ENCODE results near the gene PCK1. TPM values are rescaled to one million over a fixed set of nuclear protein-coding genes. Genes with fewer than 3 reads are reported as not detected.

Gene PCK1
- total RNA-seq, 1 donor, result not detected

DNA sequence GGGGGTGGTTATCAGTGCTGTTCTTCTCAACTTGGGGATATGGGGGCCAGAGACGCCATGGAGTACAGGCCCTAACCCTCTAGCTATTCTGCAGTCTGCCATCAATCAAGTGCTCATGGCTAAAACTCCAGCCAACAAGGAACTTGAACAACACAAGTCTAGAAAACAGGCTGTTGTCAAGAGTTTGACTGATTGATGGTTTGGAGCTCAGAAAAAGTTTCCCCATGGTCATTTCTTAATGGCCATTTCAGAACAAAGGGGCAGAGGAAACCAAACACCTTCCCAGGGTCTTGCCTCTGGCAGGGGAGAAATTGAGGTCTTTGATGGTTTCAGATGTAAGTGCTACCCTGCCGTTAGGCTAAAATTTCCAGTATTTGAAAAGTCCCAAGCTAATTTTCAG, 15.1 kb downstream of the PCK1 start:
- Histone ChIP-seq H3K27me3 (ENCODE audit: insufficient read depth, low read length) (peaks cover 21% of the 10 kb centered on the region), H3K4me1 (ENCODE audit: insufficient read depth, low read length) (peaks cover under 1% of the 10 kb centered on the region), H3K4me3 (ENCODE audit: low read length) (no peak overlapping the region), H3K9me3 (ENCODE audit: low read depth, low read length) (no peaks in the 10 kb centered on the region)

DNA sequence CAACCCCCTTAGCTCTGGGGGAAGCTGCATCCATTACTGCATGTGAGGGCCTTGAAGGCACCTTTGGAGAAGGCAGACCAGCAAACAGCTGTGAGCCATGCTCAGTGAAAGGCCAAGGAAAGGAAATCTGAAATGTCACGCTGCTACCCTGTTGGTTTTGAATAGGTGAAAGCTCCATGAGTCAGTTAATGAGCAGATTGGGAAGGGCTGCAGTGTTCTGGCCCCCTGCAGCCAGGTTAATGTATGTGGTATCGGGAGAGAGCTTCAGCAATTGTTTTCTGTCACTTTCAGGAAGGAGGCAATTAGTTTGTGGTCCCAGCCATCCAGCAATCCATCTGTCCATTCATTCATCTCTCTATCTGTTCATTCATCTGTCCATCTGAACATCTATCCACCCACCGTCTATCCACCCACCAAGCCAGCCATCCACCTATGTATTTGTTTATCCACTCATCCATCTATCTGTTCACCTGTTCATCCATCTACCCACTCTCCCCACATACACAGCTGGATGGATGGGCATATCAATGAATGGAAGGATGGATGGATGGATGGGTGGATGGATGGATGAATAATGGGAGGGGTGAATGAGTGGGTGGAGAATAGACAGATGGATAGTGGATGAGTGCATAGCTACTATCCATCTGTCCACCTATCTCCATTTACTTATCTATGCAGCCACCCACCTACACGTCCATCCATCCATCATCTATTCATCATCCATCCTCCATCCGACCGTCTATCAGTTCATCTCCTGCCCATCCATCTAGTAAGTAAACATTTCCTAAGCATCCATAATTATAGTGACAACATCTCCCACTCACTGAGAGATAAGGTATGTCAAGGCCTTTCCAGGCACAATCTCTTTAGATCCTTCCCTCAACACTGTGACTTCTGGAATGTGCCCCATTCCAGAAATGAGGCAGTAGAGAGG, 16.0 kb downstream of the PCK1 start:
- Histone ChIP-seq H3K9me3 (ENCODE audit: low read depth, low read length) (no peaks in the 10 kb centered on the region), H3K4me1 (ENCODE audit: insufficient read depth, low read length) (peaks cover 10% of the 10 kb centered on the region), H3K4me3 (ENCODE audit: low read length) (no peak overlapping the region), H3K27me3 (ENCODE audit: insufficient read depth, low read length) (peaks cover 21% of the 10 kb centered on the region)

DNA sequence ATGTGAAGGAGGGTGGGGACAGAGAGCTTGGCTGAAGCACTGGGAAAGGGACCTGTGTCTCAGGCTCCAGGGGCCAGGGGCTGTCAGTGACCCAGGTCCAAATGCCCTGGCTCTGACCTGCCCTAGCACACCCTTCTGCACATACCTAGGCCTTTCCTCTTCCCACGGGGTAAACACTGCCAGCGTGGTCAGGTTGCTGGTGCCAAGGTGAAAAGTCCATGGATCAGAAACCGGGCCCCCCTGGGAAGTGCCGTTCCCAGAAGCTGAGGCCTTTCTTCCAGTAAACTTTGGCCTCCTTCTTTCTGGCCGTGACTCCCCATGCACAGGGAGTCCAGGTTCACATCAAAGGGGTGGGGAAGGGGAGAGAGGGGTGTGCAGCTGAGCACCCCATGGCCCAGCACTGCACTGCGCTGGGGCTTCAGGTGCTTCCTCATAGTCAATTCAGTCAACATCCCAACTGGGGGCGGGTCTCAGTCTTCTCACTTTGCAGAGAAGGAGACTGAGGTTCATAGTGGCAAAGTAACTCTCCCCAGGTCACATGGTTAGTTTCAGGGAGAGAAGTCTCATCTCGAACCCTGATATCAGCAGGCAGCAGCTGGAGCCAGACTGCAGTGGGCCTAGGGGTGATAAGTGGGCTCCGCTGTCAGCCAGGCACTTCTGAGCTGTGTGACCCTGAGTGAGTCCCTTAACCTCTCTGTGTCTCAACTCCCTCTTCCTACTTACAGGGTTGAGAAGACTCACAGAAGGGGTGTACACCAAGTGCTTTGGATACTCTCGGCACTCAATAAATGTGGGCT, 17.0 kb downstream of the PCK1 start:
- Histone ChIP-seq H3K27me3 (ENCODE audit: insufficient read depth, low read length) (peaks cover 21% of the 10 kb centered on the region), H3K4me1 (ENCODE audit: insufficient read depth, low read length) (peaks cover 16% of the 10 kb centered on the region), H3K9me3 (ENCODE audit: low read depth, low read length) (no peaks in the 10 kb centered on the region), H3K4me3 (ENCODE audit: low read length) (no peak overlapping the region)

DNA sequence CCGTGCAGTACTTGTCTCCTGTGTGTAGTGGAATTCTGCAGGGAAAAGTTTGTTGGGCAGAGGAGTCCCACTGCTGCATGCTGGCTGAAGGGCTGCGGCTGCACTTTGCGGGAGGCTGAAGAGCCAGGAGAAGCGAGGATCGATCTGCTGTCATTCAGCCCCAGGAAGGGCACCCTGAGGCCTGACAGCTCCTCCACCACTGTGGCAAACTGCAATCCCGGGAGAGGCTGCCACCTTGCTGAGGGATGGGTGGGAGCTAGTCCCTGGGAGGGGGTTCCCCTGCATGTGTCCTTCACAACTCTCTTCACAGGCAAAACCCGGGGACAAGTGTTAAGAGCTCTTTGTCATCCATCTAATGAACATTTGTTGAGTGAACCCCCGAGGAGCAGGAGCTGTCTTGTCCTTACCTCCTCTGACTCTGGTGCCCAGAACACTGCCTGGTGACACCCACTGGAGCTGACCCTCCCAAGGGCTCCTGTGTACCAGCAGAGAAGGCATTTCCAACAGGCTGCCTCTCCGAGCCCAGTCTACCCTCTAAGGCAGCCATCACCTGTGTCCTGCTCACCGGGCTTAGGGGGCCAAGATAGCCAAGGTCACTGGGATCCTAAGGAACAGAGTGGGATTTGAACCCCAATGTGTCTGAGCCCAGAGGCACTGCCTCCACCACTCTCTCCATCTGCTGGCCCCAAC, 17.7 kb downstream of the PCK1 start:
- no peak overlapping the region for H3K4me3 ChIP-seq (ENCODE audit: low read length)
- H3K4me1 ChIP-seq (ENCODE audit: insufficient read depth, low read length), result peaks cover 16% of the 10 kb centered on the region
- peaks cover 21% of the 10 kb centered on the region for H3K27me3 ChIP-seq (ENCODE audit: insufficient read depth, low read length)
- H3K9me3 ChIP-seq (ENCODE audit: low read depth, low read length), result no peaks in the 10 kb centered on the region

DNA sequence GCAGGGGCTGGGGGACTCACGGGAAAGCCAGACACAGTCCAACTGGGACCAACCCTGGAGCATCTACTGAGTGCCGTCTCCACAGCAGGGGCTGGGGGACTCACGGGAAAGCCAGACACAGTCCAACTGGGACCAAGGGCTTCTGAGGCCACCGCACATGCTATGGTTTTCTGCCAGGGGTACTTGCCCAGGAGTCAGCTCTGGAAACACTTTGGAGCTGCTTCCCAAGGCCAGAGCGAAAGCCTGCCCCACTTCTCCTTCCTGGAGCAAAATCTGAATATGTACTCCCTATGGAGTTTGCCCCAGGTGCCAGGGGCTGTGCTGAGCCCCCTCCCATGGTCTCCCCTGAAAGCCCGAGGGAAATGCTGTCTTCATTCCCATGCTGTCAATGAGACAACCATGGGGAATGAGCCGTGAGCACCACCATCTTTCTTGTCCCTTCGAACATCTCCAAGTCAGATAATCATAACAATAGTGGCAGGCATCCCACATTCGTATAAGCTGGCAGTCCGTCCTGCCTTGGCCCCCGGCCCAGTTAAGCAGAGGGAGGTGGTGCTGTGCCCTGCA, 18.5 kb downstream of the PCK1 start:
- H3K4me1 ChIP-seq (ENCODE audit: insufficient read depth, low read length), result peaks cover 16% of the 10 kb centered on the region
- peaks cover 16% of the 10 kb centered on the region for H3K27me3 ChIP-seq (ENCODE audit: insufficient read depth, low read length)
- no peak overlapping the region for H3K4me3 ChIP-seq (ENCODE audit: low read length)
- no peaks in the 10 kb centered on the region for H3K9me3 ChIP-seq (ENCODE audit: low read depth, low read length)

DNA sequence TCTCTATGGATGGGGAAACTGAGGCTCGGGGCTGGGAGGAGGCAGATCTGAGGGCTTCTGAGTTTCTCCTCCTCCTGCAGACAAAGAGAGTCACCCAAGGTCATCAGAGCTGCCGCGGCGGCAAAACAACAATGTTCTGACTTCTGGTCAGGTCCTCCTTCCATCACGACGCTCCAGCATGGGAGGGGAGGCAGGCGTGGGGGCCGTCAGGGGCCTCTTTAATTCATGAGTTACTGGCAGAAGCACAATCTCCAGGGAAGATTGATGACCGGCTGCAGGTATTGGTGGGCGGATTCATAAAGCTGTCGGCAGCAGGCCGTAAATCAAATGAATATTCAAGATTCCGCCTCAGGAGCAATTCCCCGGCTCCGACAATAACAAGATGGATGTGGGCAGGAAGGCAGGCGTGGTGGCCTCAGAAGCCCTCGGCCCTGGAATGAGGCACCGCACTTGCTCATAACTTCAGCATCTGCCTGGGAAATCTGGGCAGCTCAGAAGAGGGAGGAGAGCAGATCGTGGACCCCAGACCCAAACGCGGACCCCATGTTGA, 19.1 kb downstream of the PCK1 start:
- H3K4me1 ChIP-seq (ENCODE audit: insufficient read depth, low read length), result peaks cover 16% of the 10 kb centered on the region
- H3K9me3 ChIP-seq (ENCODE audit: low read depth, low read length), result no peaks in the 10 kb centered on the region
- H3K27me3 ChIP-seq (ENCODE audit: insufficient read depth, low read length), result peaks cover 16% of the 10 kb centered on the region
- H3K4me3 ChIP-seq (ENCODE audit: low read length), result no peak overlapping the region

DNA sequence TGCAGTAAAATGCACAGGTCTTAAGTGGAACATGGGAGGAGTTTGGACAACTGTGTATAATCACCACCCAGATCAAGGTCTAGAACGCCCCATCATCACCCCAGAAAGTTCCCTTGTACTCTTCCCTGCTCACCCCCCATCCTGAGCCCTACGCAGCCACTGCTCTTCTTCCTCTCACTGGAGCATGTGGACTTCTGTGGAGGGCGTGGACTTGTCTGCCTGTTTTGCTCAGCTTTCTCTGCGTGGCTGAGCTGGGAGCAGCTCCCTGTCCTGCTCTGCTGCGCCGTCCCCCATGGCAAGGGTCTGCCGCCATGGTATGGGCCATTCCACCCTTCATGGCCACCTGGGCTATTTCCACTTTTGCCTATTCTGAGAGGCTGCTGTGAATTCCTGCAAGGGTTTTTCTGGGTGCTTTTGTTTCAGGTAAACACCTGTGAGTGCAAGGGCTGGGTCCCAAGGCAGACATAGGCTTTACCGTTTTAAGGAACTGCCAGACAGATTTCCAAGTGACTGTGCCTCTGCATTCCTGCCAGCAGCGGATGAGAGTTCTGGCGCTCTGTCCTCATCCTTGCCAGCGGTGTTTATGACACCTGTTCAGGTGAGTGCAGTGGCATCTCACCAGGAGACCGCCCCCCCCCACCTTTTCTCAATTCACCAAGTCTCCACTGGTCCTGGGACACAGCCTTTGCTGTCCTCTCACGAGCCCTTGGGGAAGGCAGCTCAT, 19.7 kb downstream of the PCK1 start:
- no peaks in the 10 kb centered on the region for H3K9me3 ChIP-seq (ENCODE audit: low read depth, low read length)

DNA sequence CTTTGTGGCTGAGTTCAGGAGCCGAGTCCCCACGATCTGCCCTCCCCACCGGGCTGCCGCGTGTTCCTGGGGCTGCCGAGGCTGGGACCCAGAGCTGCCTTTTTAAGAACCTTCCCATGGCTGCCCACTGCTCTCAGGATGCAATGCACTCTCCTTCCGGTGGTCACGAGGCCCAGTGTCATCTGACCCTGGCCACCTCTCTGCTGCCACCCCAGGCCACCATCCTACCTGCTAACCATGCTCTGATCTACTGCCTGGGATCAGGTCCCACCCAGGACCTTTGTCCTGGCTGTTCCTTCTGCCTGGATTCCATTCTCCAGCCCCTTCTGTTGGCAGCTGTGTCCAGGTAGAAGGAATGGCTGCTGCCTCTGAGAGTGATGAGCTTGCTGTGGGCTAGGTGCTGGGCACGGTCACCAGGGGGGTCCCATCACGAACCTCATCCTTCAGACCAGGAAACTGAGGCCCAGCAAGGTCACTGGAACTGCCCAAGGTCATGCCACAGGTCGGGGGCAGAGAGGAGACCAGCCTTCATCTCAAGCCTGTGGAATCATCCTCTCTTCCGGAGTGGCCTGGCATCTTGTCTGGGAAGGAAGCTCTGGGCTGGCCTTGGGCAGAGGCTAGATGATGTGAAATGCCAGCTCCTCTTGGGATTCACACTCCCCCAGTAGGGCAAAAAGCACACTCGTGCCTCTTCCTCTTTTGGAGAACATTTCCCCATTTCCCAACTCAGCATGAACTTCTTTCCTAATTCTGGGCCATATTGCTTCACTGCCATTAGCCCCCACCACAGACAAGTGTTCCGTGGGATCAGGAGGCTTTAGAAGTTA, 20.5 kb downstream of the PCK1 start:
- peaks cover 16% of the 10 kb centered on the region for H3K4me1 ChIP-seq (ENCODE audit: insufficient read depth, low read length)
- H3K4me3 ChIP-seq (ENCODE audit: low read length), result no peak overlapping the region
- H3K27me3 ChIP-seq (ENCODE audit: insufficient read depth, low read length), result peaks cover 16% of the 10 kb centered on the region
- H3K9me3 ChIP-seq (ENCODE audit: low read depth, low read length), result no peaks in the 10 kb centered on the region

More for the DNA sequence above, 19.7 kb downstream of the PCK1 start:
- H3K27me3 ChIP-seq (ENCODE audit: insufficient read depth, low read length), result peaks cover 16% of the 10 kb centered on the region
- no peak overlapping the region for H3K4me3 ChIP-seq (ENCODE audit: low read length)
- H3K4me1 ChIP-seq (ENCODE audit: insufficient read depth, low read length), result peaks cover 16% of the 10 kb centered on the region

DNA sequence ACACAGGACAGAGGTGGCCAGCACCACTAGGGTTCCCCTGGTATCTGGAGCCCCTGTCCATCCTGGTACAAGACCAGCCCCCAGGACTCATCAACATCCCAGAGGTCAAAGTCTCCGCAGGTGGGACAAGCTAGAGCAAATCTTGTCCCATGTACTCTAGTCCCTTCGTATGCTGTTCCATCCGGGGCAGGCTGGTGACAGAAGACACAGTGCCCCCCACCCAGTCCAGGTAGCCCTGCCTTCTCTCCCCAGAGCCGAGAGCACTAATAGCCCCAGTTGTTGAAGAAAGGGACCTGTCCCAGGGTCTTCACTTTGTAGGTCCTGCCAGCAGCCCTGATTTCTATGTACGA, 21.1 kb downstream of the PCK1 start:
- Histone ChIP-seq H3K27me3 (ENCODE audit: insufficient read depth, low read length) (peaks cover 16% of the 10 kb centered on the region), H3K9me3 (ENCODE audit: low read depth, low read length) (no peaks in the 10 kb centered on the region), H3K4me1 (ENCODE audit: insufficient read depth, low read length) (peaks cover 16% of the 10 kb centered on the region), H3K4me3 (ENCODE audit: low read length) (no peak overlapping the region)

DNA sequence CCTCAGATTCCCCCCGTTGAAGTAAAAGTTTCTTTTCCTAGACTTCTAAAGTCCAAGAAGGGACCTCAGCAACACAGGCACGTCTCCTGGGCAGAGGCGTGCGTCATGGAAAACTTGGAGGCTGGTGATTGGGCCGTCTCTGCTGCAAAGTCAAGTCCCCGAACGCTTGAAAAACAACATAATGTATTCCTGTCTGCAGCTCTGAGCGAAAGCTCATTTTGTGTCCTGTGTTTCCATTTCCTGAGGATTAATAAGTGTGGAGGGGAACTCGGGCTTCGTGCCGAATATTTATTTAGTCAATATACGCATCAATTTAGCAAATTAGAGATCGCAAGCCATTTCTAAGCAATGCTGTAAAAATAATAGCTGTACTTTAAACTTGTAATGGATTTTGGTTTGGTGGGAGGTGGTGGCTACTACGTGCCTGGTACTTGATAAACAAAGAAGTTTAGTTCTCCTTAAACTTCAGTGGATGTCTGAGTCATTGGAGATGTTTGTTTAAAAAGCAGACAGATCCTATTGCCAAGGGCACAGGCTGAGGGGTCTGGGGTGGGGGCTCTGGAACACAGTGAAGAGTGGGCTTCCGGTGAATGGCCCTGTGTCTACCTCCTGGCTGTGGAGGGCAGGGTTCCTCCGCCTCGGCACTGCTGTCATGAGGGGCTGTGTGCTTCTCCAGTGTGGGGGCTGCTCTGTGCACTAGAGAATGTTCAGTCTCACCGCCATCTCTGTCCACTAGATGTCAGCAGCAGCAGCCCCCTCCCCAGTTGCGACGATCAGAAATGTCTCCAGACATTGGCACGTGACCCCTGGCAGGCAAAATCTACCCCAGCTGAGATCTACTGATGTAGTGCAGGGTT, 21.8 kb downstream of the PCK1 start:
- peaks cover 16% of the 10 kb centered on the region for H3K4me1 ChIP-seq (ENCODE audit: insufficient read depth, low read length)
- H3K9me3 ChIP-seq (ENCODE audit: low read depth, low read length), result no peaks in the 10 kb centered on the region
- H3K27me3 ChIP-seq (ENCODE audit: insufficient read depth, low read length), result peaks cover 16% of the 10 kb centered on the region
- no peak overlapping the region for H3K4me3 ChIP-seq (ENCODE audit: low read length)

DNA sequence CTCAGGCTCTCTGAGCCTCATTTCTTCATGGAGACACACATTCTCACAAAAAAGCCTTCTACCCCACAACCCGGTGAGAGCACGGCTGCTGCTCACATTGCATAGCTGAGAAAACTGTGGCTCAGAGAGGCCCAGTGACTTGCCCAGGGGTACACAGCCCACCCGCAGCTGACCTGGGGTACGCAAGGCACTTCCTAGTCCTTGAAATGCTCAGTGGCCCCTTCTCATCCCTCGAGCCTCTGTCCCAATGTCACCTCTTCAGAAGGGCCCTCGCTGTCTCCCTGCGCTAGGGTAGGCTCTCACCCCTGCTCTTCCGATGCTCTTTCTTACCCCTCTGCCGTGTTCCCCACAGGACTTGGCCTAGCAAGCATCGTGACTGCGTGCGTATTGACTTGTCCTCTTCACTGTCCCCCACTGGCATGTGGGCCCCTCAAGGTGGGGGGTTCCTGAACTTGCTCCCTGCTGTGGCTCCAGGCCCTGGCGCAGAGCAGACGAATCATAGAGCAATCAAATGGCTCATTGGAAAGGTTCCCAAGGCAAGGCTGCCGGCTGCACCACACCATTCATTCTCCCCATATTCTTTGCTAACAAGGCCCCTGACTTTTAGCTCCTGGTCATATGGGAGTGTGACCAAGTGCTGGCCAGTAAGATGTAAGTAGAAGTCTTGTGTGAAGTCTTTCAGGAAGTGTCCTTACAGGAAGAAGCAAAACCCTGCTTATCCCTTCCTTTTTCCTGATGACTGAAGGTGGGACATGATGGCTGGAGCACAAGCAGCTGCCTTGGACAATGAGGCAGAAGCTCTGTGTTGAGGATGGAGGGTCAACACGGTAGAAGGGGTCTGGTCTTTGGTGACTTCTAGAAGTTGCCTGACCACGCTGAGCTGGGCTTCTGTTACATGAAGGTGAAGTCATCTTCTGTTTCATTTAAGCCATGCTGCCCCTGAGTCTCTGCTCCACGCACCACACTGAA, 22.7 kb downstream of the PCK1 start:
- H3K4me3 ChIP-seq (ENCODE audit: low read length), result no peak overlapping the region
- H3K4me1 ChIP-seq (ENCODE audit: insufficient read depth, low read length), result peaks cover 16% of the 10 kb centered on the region
- peaks cover 16% of the 10 kb centered on the region for H3K27me3 ChIP-seq (ENCODE audit: insufficient read depth, low read length)
- no peaks in the 10 kb centered on the region for H3K9me3 ChIP-seq (ENCODE audit: low read depth, low read length)

Measured in mononuclear cell (primary cell).